Left lobe of liver (tissue), 2 donors: ENCODE data around the gene CPNE4. TPM values are rescaled to one million over a fixed set of nuclear protein-coding genes. Genes with fewer than 3 reads are reported as not detected.
A peak's percentile ranks its signal among the peaks of the same experiment; 100 is the strongest.

ENCODE experiments used
- ATAC-seq: fragments of 200-7000 bp; cut with Tn5 transposase; one replicate; pipeline ENCODE4 v1.9.1; 2020; ENCODE audit warnings: mild to moderate bottlenecking, moderate library complexity
- DNase-seq: peaks from one replicate; pipeline ENCODE4 v3.0.0-alpha.2; 2020; ENCODE audit warnings: low spot score
- total RNA-seq: library from RNA; stranded (reverse); gene quantifications from one replicate; pipeline ENCODE4 v1.2.1, GENCODE V29; 2021
- donor health status: DM: no; HTN: no; CAD: no; lungs with moderate emphysema.
- donor health status: DM: no; HTN: yes; CAD: no.

CPNE4 gene
- total RNA-seq, 1 donor from 2014 or later: not detected

DNA sequence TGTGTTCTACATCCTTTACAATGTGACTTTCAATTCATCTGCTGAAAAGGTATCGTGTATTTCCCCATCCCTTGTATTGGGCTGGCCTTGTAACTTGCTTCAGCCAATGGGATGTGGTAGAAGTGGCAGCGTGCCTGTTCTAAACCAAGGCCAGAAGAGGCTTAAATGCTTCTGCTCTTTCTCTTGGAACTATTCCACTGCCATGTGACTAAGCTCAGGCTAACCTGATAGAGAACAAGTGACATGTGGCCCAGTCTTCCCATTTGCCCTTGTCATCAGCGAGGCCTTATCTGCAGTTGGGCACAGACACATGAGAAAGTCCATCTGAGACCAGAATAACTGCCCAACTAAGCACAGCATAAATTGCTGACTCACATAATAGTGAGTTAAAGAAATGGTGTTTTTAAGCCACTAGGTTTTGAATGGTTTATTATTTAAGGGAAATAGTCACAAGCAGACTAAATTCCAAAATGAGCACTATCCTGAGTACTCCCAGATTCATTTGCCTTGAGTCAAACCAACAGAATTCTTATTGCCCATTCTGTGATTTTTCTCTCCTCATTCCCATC lies 230.2 kb downstream of the CPNE4 start:
- DNase-seq: no peak

GRCh38 chr3:131803113-131803512 lies 231.7 kb downstream of the CPNE4 start:
- ATAC-seq (no peak), DNase-seq (no peak)

More for the DNA sequence above, 230.2 kb downstream of the CPNE4 start:
- ATAC-seq: no peak

GRCh38 chr3:131802029-131802428 lies 232.8 kb downstream of the CPNE4 start:
- DNase-seq (no peak), ATAC-seq (no peak)

- no peak for ATAC-seq
These were observed 233.2 kb downstream of the CPNE4 start for GRCh38 chr3:131801566-131801965.

GRCh38 chr3:131797776-131798175 lies 237.0 kb downstream of the CPNE4 start:
- DNase-seq (no peak), ATAC-seq (no peak)

More at GRCh38 chr3:131801566-131801965, 233.2 kb downstream of the CPNE4 start:
- DNase-seq: no peak

- no peak for ATAC-seq
- no peak for DNase-seq
These were observed 238.1 kb downstream of the CPNE4 start for GRCh38 chr3:131796558-131797198.

DNA sequence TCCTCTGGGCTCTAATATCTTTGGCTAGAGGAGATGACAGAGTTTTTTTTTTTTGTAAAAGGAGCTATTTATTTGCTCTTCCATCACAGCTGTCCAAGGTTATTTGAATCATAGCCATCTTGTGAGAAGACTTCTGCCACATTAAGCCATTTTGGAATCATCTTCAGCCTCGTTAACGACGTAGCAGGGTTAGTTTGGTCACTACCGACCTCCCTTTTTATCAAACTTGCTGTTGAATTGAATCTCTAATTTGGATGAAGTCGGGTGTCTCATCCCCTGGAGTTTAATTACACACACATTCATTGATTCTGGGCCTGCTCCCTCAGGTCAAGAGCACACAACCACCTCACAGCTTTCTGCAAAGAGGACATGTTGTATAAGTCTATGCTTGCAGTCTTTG lies 238.7 kb downstream of the CPNE4 start:
- ATAC-seq (no peak), DNase-seq (no peak)

GRCh38 chr3:131795390-131796090 lies 239.3 kb downstream of the CPNE4 start:
- no peak for DNase-seq
- ATAC-seq: no peak

- no peak for DNase-seq
- ATAC-seq: peak; percentile 94
These were observed 239.9 kb downstream of the CPNE4 start for GRCh38 chr3:131794766-131795388.

DNA sequence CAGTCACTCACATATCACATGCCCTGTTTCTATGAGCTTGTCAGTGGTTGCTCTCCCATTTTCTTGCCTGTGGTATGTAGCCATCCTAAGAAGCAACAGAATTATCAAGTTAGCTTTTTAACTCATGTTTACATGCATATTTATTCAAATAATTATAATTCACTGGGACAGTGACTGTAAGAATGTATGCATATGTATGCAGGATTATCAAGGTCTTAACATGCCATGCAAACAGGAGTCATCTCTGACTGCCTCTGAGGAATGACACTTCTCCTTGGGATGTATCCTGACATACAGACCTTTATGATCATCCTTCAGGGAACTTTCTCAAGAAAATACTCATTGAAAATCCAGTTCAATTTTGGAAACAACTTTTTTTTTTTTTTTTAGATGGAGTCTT lies 240.9 kb downstream of the CPNE4 start:
- ATAC-seq (no peak), DNase-seq (no peak)

GRCh38 chr3:131789188-131789587 lies 245.6 kb downstream of the CPNE4 start:
- DNase-seq: no peak
- no peak for ATAC-seq

- DNase-seq: no peak
- ATAC-seq: no peak
These were observed 248.4 kb downstream of the CPNE4 start for GRCh38 chr3:131786386-131786785.

- no peak for ATAC-seq
These were observed 252.1 kb downstream of the CPNE4 start for GRCh38 chr3:131782751-131783150.

GRCh38 chr3:131778526-131778925 lies 256.3 kb downstream of the CPNE4 start:
- ATAC-seq: no peak

More at GRCh38 chr3:131782751-131783150, 252.1 kb downstream of the CPNE4 start:
- no peak for DNase-seq

GRCh38 chr3:131775650-131776049 lies 259.2 kb downstream of the CPNE4 start:
- ATAC-seq: no peak
- no peak for DNase-seq

More at GRCh38 chr3:131778526-131778925, 256.3 kb downstream of the CPNE4 start:
- DNase-seq: no peak

DNA sequence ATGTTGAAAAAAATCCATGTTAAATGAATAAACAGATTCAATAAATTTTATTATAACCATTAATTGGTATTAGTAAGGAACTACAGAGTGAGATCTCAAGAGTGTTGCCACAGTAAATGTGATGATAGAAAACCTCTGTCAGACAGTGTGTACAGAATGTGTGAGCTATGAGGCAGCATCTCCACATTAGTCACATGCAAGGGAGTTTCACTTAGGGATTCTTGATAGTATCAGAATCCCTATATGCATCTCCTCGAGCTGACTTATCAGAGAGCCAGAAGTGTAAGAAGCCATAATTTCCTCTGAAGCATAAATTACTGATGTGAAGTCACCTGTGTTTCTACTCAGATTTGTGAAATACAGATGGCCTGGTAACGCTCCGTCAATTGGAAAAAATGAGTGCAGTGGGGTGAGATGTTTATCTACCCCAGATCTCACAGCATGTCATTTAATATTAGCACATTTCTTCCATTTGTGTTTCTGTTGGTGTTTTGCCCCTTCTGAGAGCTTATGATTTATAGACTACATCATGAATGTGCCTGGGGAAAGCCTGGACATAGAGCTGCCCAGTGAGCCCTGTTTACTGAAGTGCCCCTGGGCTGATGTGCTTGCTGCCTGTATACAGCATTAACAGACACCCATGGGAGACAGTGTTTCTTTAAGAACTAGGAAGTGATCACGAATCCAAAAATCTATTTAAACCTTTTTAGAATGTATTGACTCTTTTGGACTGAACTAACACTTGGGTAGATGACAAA lies 262.4 kb downstream of the CPNE4 start:
- ATAC-seq (no peak), DNase-seq (no peak)

DNA sequence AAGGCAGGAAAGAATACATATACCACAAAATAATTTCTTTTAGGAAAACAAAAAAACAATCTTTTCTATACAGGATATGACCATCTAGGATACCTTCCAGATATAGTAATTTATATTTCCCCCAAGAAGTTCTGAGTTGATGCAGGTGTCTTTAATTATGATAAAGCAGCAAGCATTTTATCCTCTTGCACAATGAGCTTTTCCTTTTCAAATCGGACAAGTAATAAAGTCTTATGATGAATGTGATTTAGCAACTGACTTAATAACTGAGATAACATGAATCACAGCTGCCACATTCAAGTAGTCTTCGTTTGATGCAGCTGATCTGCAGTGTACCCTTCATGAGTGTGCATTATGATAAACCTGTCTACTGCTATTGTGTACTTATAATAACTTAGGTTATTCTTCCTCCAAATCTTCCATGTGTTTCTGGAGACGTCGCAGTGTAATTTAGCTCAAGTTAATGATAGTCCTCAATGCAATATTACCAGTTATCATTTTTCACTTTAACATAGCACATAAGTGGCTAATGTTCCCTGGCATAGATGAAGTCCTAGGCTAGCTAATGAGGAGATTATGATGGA lies 271.7 kb downstream of the CPNE4 start:
- no peak for DNase-seq
- no peak for ATAC-seq

GRCh38 chr3:131756405-131756804 lies 278.4 kb downstream of the CPNE4 start:
- no peak for ATAC-seq
- no peak for DNase-seq

DNA sequence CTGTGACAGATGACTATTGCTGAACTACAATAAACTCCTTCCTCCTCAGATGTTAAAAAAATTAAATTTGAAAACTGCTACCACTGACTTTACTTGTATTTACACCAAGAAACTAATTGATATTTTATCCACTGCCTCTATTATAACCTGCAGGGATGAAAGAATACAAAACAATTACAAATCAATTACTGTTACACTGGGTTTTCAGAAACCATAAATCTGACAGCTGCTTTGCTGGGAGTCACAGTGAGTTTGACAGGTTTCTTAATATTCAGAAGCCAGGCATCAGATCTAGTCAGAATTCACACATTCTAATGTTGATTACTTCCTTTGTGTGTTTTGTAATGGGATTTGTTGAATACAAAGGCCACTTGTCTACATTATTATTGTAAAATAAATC lies 279.4 kb downstream of the CPNE4 start:
- DNase-seq (no peak), ATAC-seq (no peak)

DNA sequence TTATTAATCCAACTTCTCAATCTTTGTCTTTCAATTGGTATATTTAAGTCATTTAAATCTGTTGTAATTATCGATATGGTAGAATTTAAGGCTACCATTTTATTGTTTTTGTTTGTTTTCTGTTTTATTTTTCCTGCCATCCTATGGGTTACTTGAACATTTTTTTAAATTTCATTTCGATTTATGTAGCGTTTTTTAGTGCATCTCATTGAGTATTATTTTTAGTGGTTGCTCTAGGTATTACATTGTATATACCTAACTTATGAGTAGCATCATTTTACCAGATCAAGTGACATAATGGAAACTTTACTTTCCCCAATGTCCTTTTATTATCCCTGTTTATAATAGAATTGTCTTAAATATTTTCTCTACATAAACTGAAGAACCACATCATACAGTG lies 284.6 kb downstream of the CPNE4 start:
- no peak for ATAC-seq
- DNase-seq: no peak

- ATAC-seq: no peak
These were observed 285.0 kb downstream of the CPNE4 start for GRCh38 chr3:131749826-131750225.

More at GRCh38 chr3:131749826-131750225, 285.0 kb downstream of the CPNE4 start:
- DNase-seq: no peak
